ENCODE measurements around the gene CLEC19A. TPM values are rescaled to one million over a fixed set of nuclear protein-coding genes. Genes with fewer than 3 reads are reported as not detected.

Gene CLEC19A
- total RNA-seq, 4 donors from 2014 or later: not detected

DNA sequence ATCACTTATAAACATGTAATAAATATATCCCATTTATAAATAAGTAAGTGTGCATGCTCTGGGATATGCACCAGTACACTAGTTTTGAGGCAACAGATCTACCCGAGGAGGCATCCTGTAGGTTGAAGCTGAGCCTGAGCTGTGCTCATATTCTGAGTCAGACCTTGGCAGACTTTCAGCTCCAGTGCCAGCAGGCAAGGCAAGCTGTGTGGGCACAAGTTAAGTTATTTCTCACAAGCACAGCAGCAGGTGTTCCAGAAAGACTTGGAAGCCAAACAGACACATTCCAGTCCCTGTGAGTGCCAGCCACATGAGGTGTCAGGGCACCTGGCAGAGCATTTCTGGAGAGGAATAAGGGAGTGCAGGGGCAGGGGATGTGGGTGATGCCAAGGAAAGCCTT, 1.3 kb upstream of the CLEC19A start:
- TF ChIP-seq CTCF (IDR thresholded peaks at IDR 0.05; ENCODE audit: low read depth): no peak

- TF ChIP-seq CTCF (IDR thresholded peaks at IDR 0.05; ENCODE audit: low read depth): no peak
Measured at GRCh38 chr16:19286827-19287226, 1.3 kb downstream of the CLEC19A start.

DNA sequence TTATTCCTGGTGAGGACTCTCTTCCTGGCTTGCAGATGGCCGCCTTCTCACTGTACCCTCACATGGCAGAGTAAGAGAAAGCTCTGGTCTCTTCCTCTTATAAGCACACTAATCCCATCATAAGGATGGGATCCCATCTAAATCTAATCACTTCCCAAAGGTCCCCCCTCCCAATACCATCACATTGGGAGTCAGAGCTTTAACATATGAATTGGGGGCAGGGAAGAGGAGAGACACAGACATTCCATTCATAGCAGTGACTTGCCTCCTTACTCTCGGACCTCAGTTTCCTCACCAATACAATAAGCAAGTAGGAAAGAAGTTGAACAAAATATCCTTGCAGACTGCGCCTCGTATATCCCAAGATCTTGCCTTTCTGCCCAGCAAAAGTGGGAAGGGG, 1.7 kb downstream of the CLEC19A start:
- no peak for TF ChIP-seq CTCF (IDR thresholded peaks at IDR 0.05; ENCODE audit: low read depth)

DNA sequence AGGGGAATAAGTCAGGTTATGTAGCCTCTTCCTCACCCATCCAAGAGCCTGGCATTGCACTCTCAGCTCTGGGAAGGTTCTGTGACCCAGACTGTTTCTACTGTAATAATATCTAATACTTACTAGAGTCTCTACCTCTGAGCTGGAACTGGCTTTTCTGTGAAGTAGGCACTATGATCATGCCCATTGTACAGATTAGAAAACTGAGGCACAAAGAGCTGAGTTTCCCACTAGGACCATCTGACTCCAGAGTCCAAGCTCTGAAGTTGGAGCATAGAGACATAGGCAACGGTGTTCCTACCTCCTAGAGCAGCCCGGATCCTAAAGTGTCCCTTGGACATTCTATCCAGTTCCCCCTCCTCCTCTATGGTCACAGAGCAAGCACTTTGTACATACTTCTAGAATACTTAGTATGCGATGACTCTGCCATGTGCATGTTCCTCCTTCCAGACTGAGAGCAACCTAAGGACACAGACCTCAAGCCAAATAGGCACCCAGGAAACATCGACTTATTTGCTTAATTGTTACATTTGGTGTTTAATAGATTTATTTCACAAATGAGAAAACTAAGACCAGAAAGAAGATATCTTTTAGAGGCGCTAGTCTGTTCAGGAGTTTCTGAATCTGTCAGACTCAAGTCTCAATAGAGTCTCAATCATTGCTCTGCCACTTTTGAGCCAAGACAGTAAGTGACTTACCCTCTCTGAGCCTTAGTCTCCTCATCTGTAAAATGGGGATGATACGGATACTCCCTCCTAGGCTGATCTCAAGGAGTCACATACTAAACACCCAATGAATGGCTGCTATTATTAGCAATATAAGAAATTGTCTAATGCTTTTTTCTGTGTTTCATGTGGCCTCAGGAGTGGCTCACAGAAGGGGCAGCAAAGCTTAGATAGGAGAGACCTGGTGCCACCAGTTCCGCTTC, 3.6 kb downstream of the CLEC19A start:
- no peak for TF ChIP-seq CTCF (IDR thresholded peaks at IDR 0.05; ENCODE audit: low read depth)

- TF ChIP-seq CTCF (IDR thresholded peaks at IDR 0.05; ENCODE audit: low read depth): no peak
Measured at GRCh38 chr16:19289811-19290485, 4.4 kb downstream of the CLEC19A start.

DNA sequence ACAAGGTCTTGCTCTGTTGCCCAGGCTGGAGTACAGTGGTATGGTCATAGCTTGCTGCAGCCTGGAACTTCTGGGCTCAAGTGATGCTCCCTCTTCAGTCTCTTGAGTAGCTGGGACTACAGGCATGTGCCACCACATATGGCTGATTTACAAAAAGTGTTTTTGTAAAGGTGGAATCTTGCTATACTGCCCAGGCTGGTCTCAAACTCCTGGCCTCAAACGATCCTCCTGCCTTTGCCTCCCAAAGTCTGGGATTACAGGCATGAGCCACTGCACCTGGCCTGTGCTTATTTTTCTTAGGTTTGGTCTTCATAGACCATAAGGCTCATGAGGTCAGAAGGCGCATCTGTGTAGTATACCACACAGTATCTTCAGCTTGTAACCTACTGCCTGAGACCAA, 5.3 kb downstream of the CLEC19A start:
- TF ChIP-seq CTCF (IDR thresholded peaks at IDR 0.05; ENCODE audit: low read depth): no peak

DNA sequence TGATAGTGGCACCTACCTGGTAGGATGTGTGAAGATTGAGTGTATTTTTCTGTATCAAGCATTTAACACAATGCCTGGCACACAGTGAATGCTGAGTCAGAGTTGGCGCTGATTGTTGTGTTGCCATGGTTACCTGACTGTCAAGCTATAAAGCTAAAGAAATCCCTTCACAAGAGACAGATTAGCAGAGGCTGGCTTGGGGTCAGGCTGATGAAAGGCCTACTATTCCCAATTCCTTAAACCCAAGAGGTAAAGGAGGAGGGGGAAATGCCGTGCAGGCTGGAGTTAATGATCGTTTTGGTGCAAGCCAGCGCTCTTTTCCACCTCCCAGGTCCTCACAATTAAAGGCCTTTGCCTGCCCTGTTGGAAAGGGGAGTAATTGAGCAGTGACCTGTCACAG, 5.9 kb downstream of the CLEC19A start:
- TF ChIP-seq CTCF (IDR thresholded peaks at IDR 0.05; ENCODE audit: low read depth): no peak
